Astrocyte of the spinal cord (primary cell): ENCODE measurements around the gene RUNX2.
A peak's percentile ranks its signal among the peaks of the same experiment; 100 is the strongest.

ENCODE experiments used
- DNase-seq: peaks from one replicate; pipeline ENCODE4 v3.0.0; 2011; ENCODE audit warnings: low read depth, low spot score
- H3K4me3 ChIP-seq: 2 replicates; pipeline ENCODE4 v1.5.1; 2011; ENCODE audit warnings: low read depth, mild to moderate bottlenecking, low read length, moderate library complexity
- in situ Hi-C: cut with HindIII; loops from 2 replicates; pipeline ENCODE4 v1.10.0; 2017; ENCODE audit warnings: low sequenced_read_pairs
- TF ChIP-seq, protein P1 (sequence below): IDR thresholded peaks from 2 replicates; pipeline ENCODE4 v1.5.1; 2012; ENCODE audit warnings: low read depth, mild to moderate bottlenecking, low read length, inconsistent platforms

Gene RUNX2

DNA sequence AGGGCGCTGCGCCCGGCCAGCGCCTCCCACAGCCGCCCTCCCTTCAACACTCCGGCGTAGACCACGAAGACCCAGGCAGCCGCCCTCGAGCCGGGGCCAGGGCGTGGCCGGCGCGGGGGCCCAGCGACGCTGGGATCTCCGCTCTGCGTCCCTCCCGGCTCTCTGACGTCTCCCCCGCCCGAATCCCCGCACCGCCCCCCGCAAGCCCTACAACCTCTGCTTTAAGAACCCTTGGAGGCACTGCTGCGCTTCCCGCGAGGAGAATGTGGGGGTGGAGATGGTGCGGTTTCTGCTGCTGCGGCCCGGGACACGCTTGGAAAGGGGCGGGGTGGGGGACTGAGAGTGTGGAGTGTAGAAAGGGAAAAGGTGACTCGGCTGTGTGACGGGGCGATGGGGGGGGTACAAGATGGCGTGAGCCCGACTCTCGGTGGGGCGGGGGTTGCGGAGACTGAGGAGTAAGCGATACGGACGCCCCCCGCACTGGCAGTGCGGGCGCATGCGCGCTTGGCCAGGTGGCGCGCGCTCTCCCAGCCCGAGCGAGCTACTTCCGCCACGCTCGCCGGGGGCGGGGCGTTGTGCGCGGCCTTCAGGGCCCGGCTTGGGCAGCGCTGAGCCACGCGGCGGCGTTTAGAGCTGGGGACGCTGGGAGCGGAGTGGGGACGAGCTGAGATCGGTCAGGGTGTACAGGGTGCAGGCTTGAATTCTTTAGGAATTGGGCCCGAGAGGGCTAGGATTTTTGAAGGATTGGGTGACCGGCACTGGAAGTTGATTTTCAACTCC, 49.6 kb downstream of the RUNX2 start, which contains the start of gene SUPT3H:
SUPT3H (minus strand) TSS at position 381 of the 780 bp plus-strand sequence.
- TF ChIP-seq, protein P1, sequence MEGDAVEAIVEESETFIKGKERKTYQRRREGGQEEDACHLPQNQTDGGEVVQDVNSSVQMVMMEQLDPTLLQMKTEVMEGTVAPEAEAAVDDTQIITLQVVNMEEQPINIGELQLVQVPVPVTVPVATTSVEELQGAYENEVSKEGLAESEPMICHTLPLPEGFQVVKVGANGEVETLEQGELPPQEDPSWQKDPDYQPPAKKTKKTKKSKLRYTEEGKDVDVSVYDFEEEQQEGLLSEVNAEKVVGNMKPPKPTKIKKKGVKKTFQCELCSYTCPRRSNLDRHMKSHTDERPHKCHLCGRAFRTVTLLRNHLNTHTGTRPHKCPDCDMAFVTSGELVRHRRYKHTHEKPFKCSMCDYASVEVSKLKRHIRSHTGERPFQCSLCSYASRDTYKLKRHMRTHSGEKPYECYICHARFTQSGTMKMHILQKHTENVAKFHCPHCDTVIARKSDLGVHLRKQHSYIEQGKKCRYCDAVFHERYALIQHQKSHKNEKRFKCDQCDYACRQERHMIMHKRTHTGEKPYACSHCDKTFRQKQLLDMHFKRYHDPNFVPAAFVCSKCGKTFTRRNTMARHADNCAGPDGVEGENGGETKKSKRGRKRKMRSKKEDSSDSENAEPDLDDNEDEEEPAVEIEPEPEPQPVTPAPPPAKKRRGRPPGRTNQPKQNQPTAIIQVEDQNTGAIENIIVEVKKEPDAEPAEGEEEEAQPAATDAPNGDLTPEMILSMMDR: peak; percentile 15
- H3K4me3 ChIP-seq: peak within 1 kb of the TSS; percentile 74
- peak; percentile 95 for DNase-seq
- in situ Hi-C loops: no loop called here

DNA sequence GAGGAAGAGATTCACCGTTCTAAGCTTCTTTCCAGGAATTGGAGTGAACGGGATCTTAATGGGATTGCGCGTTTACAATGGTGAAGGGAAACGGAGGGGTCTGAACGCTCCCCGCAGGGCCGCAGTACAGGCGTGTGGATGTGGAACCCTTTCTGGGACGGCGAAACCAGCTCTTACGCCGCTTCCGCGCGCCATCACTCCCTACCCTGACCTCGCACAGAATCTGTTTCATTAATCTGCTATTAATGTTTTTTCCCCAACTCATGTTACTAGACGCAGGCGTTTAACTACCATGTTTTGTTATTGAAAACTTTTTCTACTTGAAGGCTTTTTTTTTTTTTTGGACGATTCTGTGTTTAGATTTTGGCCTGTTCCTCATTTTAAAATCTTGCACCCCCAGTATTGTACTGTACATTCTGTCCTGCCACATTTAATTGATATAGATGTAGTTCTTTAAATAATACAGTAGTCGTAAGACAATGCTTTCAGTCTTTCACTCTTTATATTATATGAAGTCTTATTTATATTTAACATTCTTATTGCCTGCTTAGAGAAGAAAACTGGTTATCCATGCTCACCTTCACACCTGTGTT, 50.3 kb downstream of the RUNX2 start:
- in situ Hi-C loops: no loop called here
- DNase-seq: peak; percentile 25
- TF ChIP-seq, protein P1: no peak

DNA sequence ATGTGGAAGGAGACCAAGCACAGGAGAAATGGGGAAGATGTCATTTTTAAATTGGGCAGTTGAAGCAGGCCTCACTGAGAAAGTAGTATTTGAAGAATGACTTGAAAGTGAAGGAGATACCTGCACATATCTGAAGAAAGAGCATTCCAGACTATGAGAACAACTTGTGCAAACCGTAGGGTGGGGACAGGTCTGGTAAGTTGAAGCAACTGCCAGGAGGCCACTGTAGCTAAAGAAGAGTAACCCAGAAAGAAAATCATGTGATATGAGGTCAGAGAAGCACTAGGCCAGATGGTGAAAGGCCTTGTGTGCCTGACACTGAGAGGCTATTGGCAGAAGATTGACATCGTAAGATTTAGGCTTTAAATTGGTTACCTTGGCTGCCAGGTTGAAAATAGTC, 54.3 kb downstream of the RUNX2 start:
- in situ Hi-C loops: no loop called here
- H3K4me3 ChIP-seq: no peak overlapping the region
- no peak for DNase-seq
- TF ChIP-seq, protein P1: no peak

More for the DNA sequence above, 50.3 kb downstream of the RUNX2 start:
- peak overlapping the region; percentile 74 for H3K4me3 ChIP-seq

DNA sequence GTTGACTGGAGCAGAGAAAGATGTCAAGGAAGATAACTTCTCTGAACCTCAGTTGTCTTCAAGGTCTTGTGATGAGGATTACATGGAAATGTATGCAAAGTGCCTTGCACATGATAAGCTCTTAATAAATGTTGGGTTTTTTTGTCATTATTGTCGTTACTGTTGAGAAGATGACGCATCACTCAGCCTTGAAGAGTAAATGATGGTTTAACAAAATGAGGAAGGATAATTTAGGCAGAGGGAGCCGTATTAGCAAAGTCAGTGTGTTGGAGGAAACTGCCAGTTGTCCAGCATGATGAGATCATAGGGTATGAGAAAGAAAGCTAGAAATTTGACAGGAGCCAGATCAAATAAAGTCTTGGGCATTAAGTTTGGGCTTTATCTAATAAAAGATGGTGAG, 58.4 kb downstream of the RUNX2 start:
- TF ChIP-seq, protein P1: no peak
- in situ Hi-C loops: no loop called here
- H3K4me3 ChIP-seq: no peak overlapping the region
- no peak for DNase-seq

DNA sequence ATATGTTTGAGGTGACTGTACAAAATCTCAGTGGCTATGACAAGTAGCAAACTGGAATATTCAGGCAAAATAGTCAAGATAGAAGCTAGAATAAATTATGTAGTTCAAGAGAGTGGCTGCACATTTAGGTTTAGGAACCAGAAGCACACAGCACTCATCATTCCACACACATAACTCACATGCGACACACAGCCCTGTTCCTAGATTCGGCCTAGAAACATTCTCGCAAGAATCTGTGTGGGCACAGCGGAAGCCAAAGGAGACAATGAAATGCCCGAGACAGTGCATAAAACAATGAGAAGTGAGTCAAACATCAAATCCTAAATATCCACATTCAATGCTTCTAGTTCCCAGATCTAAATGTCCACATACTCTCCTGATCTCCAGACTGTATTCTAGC, 59.1 kb downstream of the RUNX2 start:
- in situ Hi-C loops: no loop called here
- TF ChIP-seq, protein P1: no peak
- H3K4me3 ChIP-seq: no peak overlapping the region
- peak; percentile 24 for DNase-seq

DNA sequence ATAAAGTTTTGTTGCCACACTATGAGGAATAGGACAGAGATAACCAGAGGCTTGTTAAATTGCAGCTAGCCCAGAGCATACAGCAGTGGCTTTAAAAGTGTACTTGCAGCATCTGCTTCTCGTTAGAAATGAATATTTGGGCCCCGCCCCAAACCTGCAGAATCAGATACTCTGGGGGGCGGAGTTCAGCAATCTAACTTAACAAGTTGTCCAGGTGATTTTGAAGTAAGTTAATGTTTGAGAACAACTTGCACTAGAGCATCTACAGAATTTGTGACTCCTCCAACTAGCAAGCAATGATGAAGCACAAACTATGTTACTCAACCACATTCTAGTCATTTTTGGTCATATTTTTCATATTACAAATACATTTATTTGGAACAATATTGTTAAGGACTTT, 60.2 kb downstream of the RUNX2 start:
- no peak overlapping the region for H3K4me3 ChIP-seq
- in situ Hi-C loops: no loop called here
- TF ChIP-seq, protein P1: no peak
- no peak for DNase-seq
